Measurements from ENCODE around the gene SORCS2. TPM values are rescaled to one million over a fixed set of nuclear protein-coding genes. Genes with fewer than 3 reads are reported as not detected.

SORCS2 gene
- total RNA-seq, 1 donor from 2014 or later = 5.2 TPM

GRCh38 chr4:7430965-7431695 lies 238.8 kb downstream of the SORCS2 start:
- Histone ChIP-seq H3K27ac (no peak overlapping the region), H3K27me3 (no peaks in the 10 kb centered on the region), H3F3A (ENCODE audit: low read depth) (no peaks in the 10 kb centered on the region), H3K4me2 (no peak overlapping the region), H4K20me1 (ENCODE audit: low read depth) (peaks cover 15% of the 10 kb centered on the region), H3K36me3 (no peaks in the 10 kb centered on the region), H3K79me2 (ENCODE audit: low read depth) (no peaks in the 10 kb centered on the region), H3K4me3 (no peak overlapping the region), H3K9ac (no peak overlapping the region), H2AFZ (replicated peaks) (no peak overlapping the region), H3K4me1 (peaks cover 34% of the 10 kb centered on the region), H3K9me3 (ENCODE audit: low read depth) (no peaks in the 10 kb centered on the region)
- peaks cover 7% of the 10 kb centered on the region for H3K27me3 Mint-ChIP-seq (ENCODE audit: insufficient read depth, low read depth)
- TF ChIP-seq CTCF (IDR thresholded peaks at IDR 0.05) (no peak), EZH2 (IDR thresholded peaks at IDR 0.05) (no peak), EZH2phosphoT487 (IDR thresholded peaks at IDR 0.05) (no peak)
- H3K4me3 Mint-ChIP-seq = no peak overlapping the region
- peak overlapping the region; percentile 66 for H3K27ac Mint-ChIP-seq
- no peaks in the 10 kb centered on the region for H3K36me3 Mint-ChIP-seq
- peaks cover 43% of the 10 kb centered on the region for H3K4me1 Mint-ChIP-seq
- no peaks in the 10 kb centered on the region for H3K9me3 Mint-ChIP-seq
- DNase-seq (ENCODE audit: low spot score) = no peak

- TF ChIP-seq EZH2phosphoT487 (IDR thresholded peaks at IDR 0.05) = no peak
- no peak for TF ChIP-seq CTCF (IDR thresholded peaks at IDR 0.05)
- TF ChIP-seq EZH2 (IDR thresholded peaks at IDR 0.05) = no peak
- peaks cover 34% of the 10 kb centered on the region for H3K4me1 ChIP-seq
These were observed 239.6 kb downstream of the SORCS2 start for GRCh38 chr4:7431696-7432530.

GRCh38 chr4:7432531-7433375 lies 240.4 kb downstream of the SORCS2 start:
- Mint-ChIP-seq H3K4me3 (no peak overlapping the region), H3K4me1 (peaks cover 37% of the 10 kb centered on the region), H3K36me3 (no peaks in the 10 kb centered on the region), H3K27ac (no peak overlapping the region), H3K27me3 (ENCODE audit: insufficient read depth, low read depth) (peaks cover 8% of the 10 kb centered on the region), H3K9me3 (peaks cover 2% of the 10 kb centered on the region)
- Histone ChIP-seq H3K9ac (no peak overlapping the region), H3K4me1 (peaks cover 26% of the 10 kb centered on the region), H3K36me3 (no peaks in the 10 kb centered on the region), H3K27me3 (no peaks in the 10 kb centered on the region), H3K27ac (no peak overlapping the region), H3K79me2 (ENCODE audit: low read depth) (no peaks in the 10 kb centered on the region), H4K20me1 (ENCODE audit: low read depth) (peaks cover 15% of the 10 kb centered on the region), H3K4me3 (no peak overlapping the region), H3K4me2 (no peak overlapping the region), H3F3A (ENCODE audit: low read depth) (no peaks in the 10 kb centered on the region), H2AFZ (replicated peaks) (no peak overlapping the region), H3K9me3 (ENCODE audit: low read depth) (no peaks in the 10 kb centered on the region)
- no peak for DNase-seq (ENCODE audit: low spot score)
- no peak for TF ChIP-seq EZH2 (IDR thresholded peaks at IDR 0.05)
- TF ChIP-seq EZH2phosphoT487 (IDR thresholded peaks at IDR 0.05) = no peak
- no peak for TF ChIP-seq CTCF (IDR thresholded peaks at IDR 0.05)

More at GRCh38 chr4:7431696-7432530, 239.6 kb downstream of the SORCS2 start:
- Histone ChIP-seq H3K4me3 (no peak overlapping the region), H2AFZ (replicated peaks) (no peak overlapping the region), H3K9me3 (ENCODE audit: low read depth) (no peaks in the 10 kb centered on the region), H3K9ac (no peak overlapping the region), H3K4me2 (no peak overlapping the region), H3K79me2 (ENCODE audit: low read depth) (no peaks in the 10 kb centered on the region), H3K27me3 (no peaks in the 10 kb centered on the region), H3K36me3 (no peaks in the 10 kb centered on the region), H4K20me1 (ENCODE audit: low read depth) (peaks cover 15% of the 10 kb centered on the region), H3K27ac (no peak overlapping the region), H3F3A (ENCODE audit: low read depth) (no peaks in the 10 kb centered on the region)
- no peak overlapping the region for H3K4me3 Mint-ChIP-seq
- DNase-seq (ENCODE audit: low spot score) = no peak
- H3K4me1 Mint-ChIP-seq = peaks cover 44% of the 10 kb centered on the region
- no peaks in the 10 kb centered on the region for H3K36me3 Mint-ChIP-seq
- no peak overlapping the region for H3K27ac Mint-ChIP-seq
- peaks cover 7% of the 10 kb centered on the region for H3K27me3 Mint-ChIP-seq (ENCODE audit: insufficient read depth, low read depth)
- peaks cover 2% of the 10 kb centered on the region for H3K9me3 Mint-ChIP-seq

All from neural progenitor cell (in vitro differentiated cells).